HepG2 (cell line): ENCODE data around the gene MAPRE3. TPM values are rescaled to one million over a fixed set of nuclear protein-coding genes. Genes with fewer than 3 reads are reported as not detected.

ENCODE experiments used
- ARNT2 ChIP-seq: sonication (generic); formaldehyde crosslinking; IDR thresholded peaks from 2 replicates; pipeline ENCODE4 v1.8.0; 2022; ENCODE audit warnings: mild to moderate bottlenecking, low read depth, missing genetic modification reagents, moderate library complexity
- ATF7-NPFF ChIP-seq: sonication (generic); formaldehyde crosslinking; IDR thresholded peaks from 2 replicates; pipeline ENCODE4 v1.8.1; 2023; ENCODE audit warnings: mild to moderate bottlenecking, low read depth, missing genetic modification reagents, moderate library complexity
- E2F2 ChIP-seq: sonication (generic); formaldehyde crosslinking; IDR thresholded peaks from 2 replicates; pipeline ENCODE4 v1.4.0; 2020; ENCODE audit warnings: missing genetic modification reagents, borderline replicate concordance
- HDAC1 ChIP-seq: sonication (generic); formaldehyde crosslinking; IDR thresholded peaks from 2 replicates; pipeline ENCODE4 v1.5.1; 2020; ENCODE audit warnings: mild to moderate bottlenecking, missing genetic modification reagents
- HIC2 ChIP-seq: sonication (generic); formaldehyde crosslinking; IDR thresholded peaks from 2 replicates; pipeline ENCODE4 v1.9.0; 2022; ENCODE audit warnings: low read depth, missing genetic modification reagents
- ISL2 ChIP-seq: sonication (generic); formaldehyde crosslinking; IDR thresholded peaks from 2 replicates; pipeline ENCODE4 v1.5.0; 2020; ENCODE audit warnings: missing genetic modification reagents
- MED8 ChIP-seq: sonication (generic); formaldehyde crosslinking; IDR thresholded peaks from 2 replicates; pipeline ENCODE4 v1.8.1; 2023; ENCODE audit warnings: mild to moderate bottlenecking, missing genetic modification reagents; ENCODE audit not compliant: insufficient replicate concordance
- SKI ChIP-seq: fragments of 450-650 bp; IDR thresholded peaks from one replicate; pipeline ENCODE4 v1.6.1; 2018; ENCODE audit warnings: mild to moderate bottlenecking; ENCODE audit not compliant: partially characterized antibody
- SP2 ChIP-seq: sonication (generic); formaldehyde crosslinking; IDR thresholded peaks from 2 replicates; pipeline ENCODE4 v1.5.1; 2020; ENCODE audit warnings: mild to moderate bottlenecking, missing genetic modification reagents
- TAF15 ChIP-seq: fragments of 200-400 bp; formaldehyde crosslinking; IDR thresholded peaks from one replicate; pipeline ENCODE4 v1.6.1; 2018; ENCODE audit warnings: mild to moderate bottlenecking, low read depth, low read length; ENCODE audit not compliant: poor library complexity, severe bottlenecking
- ZBTB3 ChIP-seq: sonication (generic); formaldehyde crosslinking; IDR thresholded peaks from 2 replicates; pipeline ENCODE4 v1.4.0; 2020; ENCODE audit warnings: low read depth, mild to moderate bottlenecking, moderate library complexity, missing genetic modification reagents, borderline replicate concordance
- ZBTB34 ChIP-seq: sonication (generic); formaldehyde crosslinking; IDR thresholded peaks from 2 replicates; pipeline ENCODE4 v1.8.0; 2022; ENCODE audit warnings: mild to moderate bottlenecking, missing genetic modification reagents
- ZBTB49 ChIP-seq: sonication (generic); formaldehyde crosslinking; IDR thresholded peaks from 2 replicates; pipeline ENCODE4 v1.4.0; 2020; ENCODE audit warnings: missing genetic modification reagents, borderline replicate concordance
- ZFP36L2 ChIP-seq: sonication (generic); formaldehyde crosslinking; IDR thresholded peaks from 2 replicates; pipeline ENCODE4 v1.4.0; 2020; ENCODE audit warnings: missing genetic modification reagents
- ZNF160 ChIP-seq: sonication (generic); formaldehyde crosslinking; IDR thresholded peaks from 2 replicates; pipeline ENCODE4 v1.8.0; 2022; ENCODE audit warnings: mild to moderate bottlenecking, inconsistent platforms, missing genetic modification reagents
- ZNF512 ChIP-seq: sonication (generic); formaldehyde crosslinking; IDR thresholded peaks from 2 replicates; pipeline ENCODE4 v1.4.0; 2020; ENCODE audit warnings: mild to moderate bottlenecking, missing genetic modification reagents
- ZNF605 ChIP-seq: sonication (generic); formaldehyde crosslinking; IDR thresholded peaks from 2 replicates; pipeline ENCODE4 v1.8.0; 2022; ENCODE audit warnings: mild to moderate bottlenecking, missing genetic modification reagents
- ZNF878 ChIP-seq: sonication (generic); formaldehyde crosslinking; IDR thresholded peaks from 2 replicates; pipeline ENCODE4 v1.8.1; 2023; ENCODE audit warnings: mild to moderate bottlenecking, missing genetic modification reagents, moderate library complexity
- polyA plus RNA-seq, 8 experiments: library from polyadenylated mRNA; depleted of rRNA in 3 of 8; stranded (reverse) in 7 of 8; unstranded in 1 of 8; fragments of >200 nt; fragmentation: Illumina TruSeq in 4 of 8; extraction: Trizol in 4 of 8; gene quantifications; 2 replicates each; pipeline versions ENCODE4 v1.2.1 to v1.2.3, GENCODE V29; 2011 to 2016; ENCODE audit warnings: low read depth in 4 of 8, missing spikeins in 1 of 8, mixed read lengths in 1 of 8; ENCODE audit not compliant: insufficient read depth in 1 of 8
- total RNA-seq, 5 experiments: library from RNA; depleted of rRNA; stranded (reverse); fragments of >200 nt; fragmentation: Illumina TruSeq; extraction: Trizol; gene quantifications; 2 replicates each; pipeline ENCODE4 v1.2.3, GENCODE V29; 2016; ENCODE audit warnings: low read depth in 1 of 5

Gene MAPRE3
- total and polyA plus RNA-seq, 2 of the 13 experiments (the other 11 are each of a cell fraction or from before 2014, with no cell fraction given) = 0.31 to 0.91 TPM

GRCh38 chr2:27050996-27051901, 80.8 kb downstream of the MAPRE3 start, which contains the start of gene AGBL5 (continued):
- peak; percentile 60; the same call in 1 of the 2 replicates for TF ChIP-seq HIC2 (CRISPR knock-in tag)
- peak; percentile 68 for TF ChIP-seq ISL2 (CRISPR knock-in tag)
- TF ChIP-seq ZBTB49 (CRISPR knock-in tag) = peak; percentile 67; the same call in 1 of the 2 replicates
- peak; percentile 92 for TF ChIP-seq ZBTB34
- peak; percentile 97 for TF ChIP-seq ZNF878 (CRISPR knock-in tag)
- TF ChIP-seq ZFP36L2 (CRISPR knock-in tag) = no peak
- TF ChIP-seq ZNF605 (CRISPR knock-in tag) = peak; percentile 93
- TF ChIP-seq TAF15 = no peak
- no peak for TF ChIP-seq MED8 (CRISPR knock-in tag)
- TF ChIP-seq HDAC1 = peak; percentile 80
- TF ChIP-seq ARNT2 (CRISPR knock-in tag) = peak; percentile 98
- peak; percentile 7 for TF ChIP-seq ZNF160
- TF ChIP-seq ATF7-NPFF = peak; percentile 98
- TF ChIP-seq ZBTB3 = peak; percentile 90; the same call in 1 of the 2 replicates
- TF ChIP-seq ZNF512 (CRISPR knock-in tag) = 0 out of 2 replicates have a peak, but pooled peaks have one; percentile 37
- peak; percentile 8; the same call in 1 of the 2 replicates for TF ChIP-seq SP2 (CRISPR knock-in tag)
- TF ChIP-seq SKI = no peak
- TF ChIP-seq E2F2 (CRISPR knock-in tag) = peak; percentile 45
